NCI-H510A (cell line): ENCODE data around the gene CCDC196.

Experiments used
- DNase-seq: peaks from one replicate; lab custom pipeline; 2025; lab: John Stamatoyannopoulos, UW

The CCDC196 gene

GRCh38 chr14:66485910-66486421, at the start of gene CCDC196:
CCDC196 (plus strand) TSS chr14:66486371; CDS start chr14:66486503, 132 bp downstream.
- DNase-seq = no peak

- no peak for DNase-seq
Observed at GRCh38 chr14:66440801-66441200, 45.4 kb upstream of the CCDC196 start.

- DNase-seq = no peak
Observed at GRCh38 chr14:66442953-66443571, 43.1 kb upstream of the CCDC196 start.

- DNase-seq = no peak
Observed at GRCh38 chr14:66443785-66444184, 42.4 kb upstream of the CCDC196 start.

- no peak for DNase-seq
Observed at GRCh38 chr14:66444271-66444927, 41.8 kb upstream of the CCDC196 start.

- DNase-seq = no peak
Observed at GRCh38 chr14:66445936-66446335, 40.2 kb upstream of the CCDC196 start.

GRCh38 chr14:66453469-66453868, 32.7 kb upstream of the CCDC196 start:
- DNase-seq = no peak

GRCh38 chr14:66459603-66460002, 26.6 kb upstream of the CCDC196 start:
- DNase-seq = no peak

- no peak for DNase-seq
Observed at GRCh38 chr14:66464261-66464660, 21.9 kb upstream of the CCDC196 start.

- DNase-seq = no peak
Observed at GRCh38 chr14:66468778-66469367, 17.3 kb upstream of the CCDC196 start.

GRCh38 chr14:66471584-66471983, 14.6 kb upstream of the CCDC196 start:
- no peak for DNase-seq

- DNase-seq = no peak
Observed at GRCh38 chr14:66472251-66472650, 13.9 kb upstream of the CCDC196 start.

GRCh38 chr14:66473223-66473622, 12.9 kb upstream of the CCDC196 start:
- DNase-seq = no peak

- no peak for DNase-seq
Observed at GRCh38 chr14:66476964-66477363, 9.2 kb upstream of the CCDC196 start.

GRCh38 chr14:66477567-66477966, 8.6 kb upstream of the CCDC196 start:
- no peak for DNase-seq

GRCh38 chr14:66482873-66483272, 3.3 kb upstream of the CCDC196 start:
- DNase-seq = no peak

- no peak for DNase-seq
Observed at GRCh38 chr14:66483322-66483721, 2.8 kb upstream of the CCDC196 start.

GRCh38 chr14:66485029-66485428, 1.1 kb upstream of the CCDC196 start:
- no peak for DNase-seq

GRCh38 chr14:66487164-66487563, 993 bp downstream of the CCDC196 start:
- no peak for DNase-seq

GRCh38 chr14:66490143-66491111, 4.3 kb downstream of the CCDC196 start:
- DNase-seq = no peak

- no peak for DNase-seq
Observed at GRCh38 chr14:66493750-66494149, 7.6 kb downstream of the CCDC196 start.
